HCT116 (cell line): ENCODE data around the gene HIGD1A. TPM values are rescaled to one million over a fixed set of nuclear protein-coding genes. Genes with fewer than 3 reads are reported as not detected.

Source experiments
- ATAC-seq: fragments of 200-7000 bp; cut with Tn5 transposase; 2 replicates; pipeline ENCODE4 v1.9.1; 2020; ENCODE audit warnings: mild to moderate bottlenecking, moderate library complexity
- BruUV-seq: library from RNA; stranded (reverse); fragments of 400-500 nt; replicated peaks from 2 replicates; lab custom pipeline; 2021; lab: Mats Ljungman, UMichigan
- CTCF ChIA-PET: fragments of 300-600 bp; sonication (Branson Sonifier 250); formaldehyde crosslinking; loops from one replicate; lab custom pipeline; 2021; ENCODE audit warnings: antibody characterized with exemption; lab: Charles Lee
- POLR2A ChIA-PET: fragments of 300-600, 350-600 bp; sonication (Branson Sonifier 250); formaldehyde crosslinking; loops from one replicate; lab custom pipeline; 2021; ENCODE audit warnings: antibody characterized with exemption; lab: Charles Lee
- RAD21 ChIA-PET, 2 experiments: fragments of 300-600 bp; sonication (Branson Sonifier 250); formaldehyde crosslinking; loops; one replicate each; lab custom pipeline; 2023; ENCODE audit warnings: low total read pairs in 2 of 2; ENCODE audit not compliant: uncharacterized antibody in 2 of 2, unreplicated experiment in 2 of 2, low non-redundant PET in 1 of 2; lab: Charles Lee
- DNase-seq: peaks from one replicate; pipeline ENCODE4 v3.0.0-alpha.2; 2010; ENCODE audit warnings: low read depth, low spot score
- H2AFZ ChIP-seq: fragments of 200-600 bp; shearing (Covaris generic), sonication (generic); 2 replicates; pipeline ENCODE4 v1.6.1; 2017; ENCODE audit warnings: low read depth, mixed run types, mixed read lengths, antibody characterized with exemption, low read length; ENCODE audit not compliant: poor library complexity, severe bottlenecking
- H3K27ac ChIP-seq: 2 replicates; pipeline ENCODE4 v1.5.1; 2012; ENCODE audit warnings: low read depth, low read length
- H3K27me3 ChIP-seq: fragments of 200-600 bp; sonication (generic); 2 replicates; pipeline ENCODE4 v1.6.1; 2016; ENCODE audit warnings: mixed run types, low read length, mixed read lengths; ENCODE audit not compliant: insufficient read depth
- H3K36me3 ChIP-seq, 2 experiments: fragments of 200-500 bp in 1 of 2; fragments of 200-600 bp in 1 of 2; sonication (Bioruptor generic) in 1 of 2; sonication (generic) in 1 of 2; 2 replicates each; pipeline versions ENCODE4 v1.5.1 to v1.6.1; 2014 to 2016; ENCODE audit warnings: low read length in 2 of 2, inconsistent platforms in 1 of 2, mixed read lengths in 1 of 2, mixed run types in 1 of 2; ENCODE audit not compliant: insufficient read depth in 2 of 2, control insufficient read depth in 1 of 2
- H3K4me1 ChIP-seq, 2 experiments: fragments of 200-600 bp in 1 of 2; sonication (generic) in 1 of 2; 2 replicates each; pipeline versions ENCODE4 v1.5.1 to v1.6.1; 2012 to 2017; ENCODE audit warnings: low read length in 2 of 2, inconsistent platforms in 1 of 2, mild to moderate bottlenecking in 1 of 2, mixed read lengths in 1 of 2, mixed run types in 1 of 2, moderate library complexity in 1 of 2; ENCODE audit not compliant: insufficient read depth in 2 of 2, control insufficient read depth in 1 of 2
- H3K4me2 ChIP-seq: fragments of 200-600 bp; sonication (generic); 2 replicates; pipeline ENCODE4 v1.6.1; 2017; ENCODE audit warnings: mixed run types, low read length, mixed read lengths
- H3K4me3 ChIP-seq, 2 experiments: fragments of 200-600 bp in 1 of 2; sonication (generic) in 1 of 2; replicated peaks in 1 of 2; 2 replicates each; pipeline ENCODE4 v1.5.1; 2011 to 2016; ENCODE audit warnings: low read length in 2 of 2, control low read depth in 1 of 2, low read depth in 1 of 2, mild to moderate bottlenecking in 1 of 2, mixed read lengths in 1 of 2, mixed run types in 1 of 2
- H3K79me2 ChIP-seq: fragments of 200-600 bp; sonication (generic); 2 replicates; pipeline ENCODE4 v1.6.1; 2017; ENCODE audit warnings: mild to moderate bottlenecking, mixed run types, low read length, moderate library complexity, mixed read lengths; ENCODE audit not compliant: insufficient read depth
- H3K9ac ChIP-seq: fragments of 200-600 bp; sonication (generic); 2 replicates; pipeline ENCODE4 v1.6.1; 2016; ENCODE audit warnings: low read length, mixed read lengths
- H3K9me2 ChIP-seq: fragments of 200-600 bp; sonication (generic), shearing (Covaris generic); 2 replicates; pipeline ENCODE4 v1.6.1; 2017; ENCODE audit warnings: mixed run types, mild to moderate bottlenecking, moderate library complexity; ENCODE audit not compliant: insufficient read depth
- H3K9me3 ChIP-seq, 2 experiments: fragments of 200-500 bp in 1 of 2; fragments of 200-600 bp in 1 of 2; sonication (Bioruptor generic) in 1 of 2; sonication (generic) in 1 of 2; 2 replicates each; pipeline ENCODE4 v1.6.1; 2014 to 2017; ENCODE audit warnings: low read length in 2 of 2, mixed read lengths in 2 of 2, inconsistent platforms in 1 of 2, low read depth in 1 of 2, mild to moderate bottlenecking in 1 of 2, mixed run types in 1 of 2, moderate library complexity in 1 of 2; ENCODE audit not compliant: control insufficient read depth in 1 of 2, insufficient read depth in 1 of 2
- H4K20me1 ChIP-seq: fragments of 200-600 bp; sonication (generic), shearing (Covaris generic); 2 replicates; pipeline ENCODE4 v1.6.1; 2017; ENCODE audit warnings: mixed run types, mild to moderate bottlenecking, moderate library complexity; ENCODE audit not compliant: insufficient read depth
- CEBPB ChIP-seq: IDR thresholded peaks from 2 replicates; pipeline ENCODE4 v1.6.1; 2012; ENCODE audit warnings: low read depth
- CTCF ChIP-seq, 3 experiments: fragments of 200-600 bp in 1 of 3; sonication (generic) in 1 of 3; IDR thresholded peaks in 2 of 3; conservative IDR thresholded peaks in 1 of 3; 2 replicates each; pipeline ENCODE4 v1.5.1; 2012 to 2017; ENCODE audit warnings: low read depth in 2 of 3, low read length in 2 of 3, antibody characterized with exemption in 1 of 3, borderline replicate concordance in 1 of 3, control low read depth in 1 of 3, mild to moderate bottlenecking in 1 of 3, mixed read lengths in 1 of 3, mixed run types in 1 of 3, moderate library complexity in 1 of 3; ENCODE audit not compliant: insufficient read depth in 1 of 3
- EGR1 ChIP-seq: IDR thresholded peaks from 2 replicates; pipeline ENCODE4 v1.6.1; 2012; ENCODE audit warnings: low read depth
- EZH2 ChIP-seq: fragments of 200-600 bp; sonication (generic); IDR thresholded peaks from 2 replicates; pipeline ENCODE4 v1.6.1; 2017; ENCODE audit warnings: antibody characterized with exemption, mixed run types
- FOSL1 ChIP-seq: IDR thresholded peaks from 2 replicates; pipeline ENCODE4 v1.6.1; 2012; ENCODE audit warnings: low read depth
- JUND ChIP-seq: IDR thresholded peaks from 2 replicates; pipeline ENCODE4 v1.6.1; 2012
- MAX ChIP-seq: IDR thresholded peaks from 2 replicates; pipeline ENCODE4 v1.6.1; 2012
- RAD21 ChIP-seq: IDR thresholded peaks from 2 replicates; pipeline ENCODE4 v1.6.1; 2012; ENCODE audit warnings: low read depth, mild to moderate bottlenecking
- YY1 ChIP-seq: IDR thresholded peaks from 2 replicates; pipeline ENCODE4 v1.6.1; 2011; ENCODE audit warnings: low read length, low read depth, moderate library complexity, mild to moderate bottlenecking; ENCODE audit not compliant: insufficient replicate concordance; ENCODE audit errors: extremely low read depth
- ZBTB33 ChIP-seq: IDR thresholded peaks from 2 replicates; pipeline ENCODE4 v1.6.1; 2011; ENCODE audit warnings: mild to moderate bottlenecking, low read length, moderate library complexity; ENCODE audit not compliant: insufficient replicate concordance; ENCODE audit errors: extremely low read depth
- ZFX ChIP-seq: fragments of 450-650 bp; IDR thresholded peaks from 2 replicates; pipeline ENCODE4 v1.6.1; 2017
- intact Hi-C: fragments of 100-400 bp; cut with micrococcal nuclease; formaldehyde crosslinking; loops from 2 replicates; pipeline ENCODE4 v1.10.0; 2022
- total RNA-seq: library from RNA; stranded (reverse); gene quantifications from one replicate; pipeline ENCODE4 v1.2.1, GENCODE V29; 2021; ENCODE audit not compliant: unreplicated experiment
- TF ChIP-seq, protein P1 (sequence below): IDR thresholded peaks from 2 replicates; pipeline ENCODE4 v1.6.1; 2012

Gene HIGD1A
- total RNA-seq, 1 experiment from 2014 or later, result 71.2 TPM

- Histone ChIP-seq H3K27ac (no peak overlapping the region), H3K4me3 (no peak overlapping the region), H3K27me3 (no peaks in the 10 kb centered on the region), H3K79me2 (no peaks in the 10 kb centered on the region), H3K36me3 (no peaks in the 10 kb centered on the region), H4K20me1 (no peaks in the 10 kb centered on the region)
- CTCF ChIA-PET, result no interaction called here
- DNase-seq, result no peak
- TF ChIP-seq JUND (no peak), EZH2 (no peak), RAD21 (no peak), MAX (no peak), FOSL1 (no peak), CEBPB (no peak), ZFX (no peak), YY1 (no peak), EGR1 (no peak), ZBTB33 (no peak), CTCF (IDR thresholded peaks at IDR 0.05 in 2 of 3, conservative IDR thresholded peaks at IDR 0.05 in 1 of 3; ENCODE audit: borderline replicate concordance in 1 of 3, insufficient read depth in 1 of 3, low read depth in 2 of 3, low read length in 2 of 3) (no peak)
- TF ChIP-seq, protein P1, sequence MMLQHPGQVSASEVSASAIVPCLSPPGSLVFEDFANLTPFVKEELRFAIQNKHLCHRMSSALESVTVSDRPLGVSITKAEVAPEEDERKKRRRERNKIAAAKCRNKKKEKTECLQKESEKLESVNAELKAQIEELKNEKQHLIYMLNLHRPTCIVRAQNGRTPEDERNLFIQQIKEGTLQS, result no peak
- TF ChIP-seq, all 23 proteins: peak for 0
- ATAC-seq, result no peak
- Histone ChIP-seq H2AFZ (no peak overlapping the region), H3K4me2 (no peak overlapping the region), H3K9me3 (no peaks in the 10 kb centered on the region), H3K9ac (no peak overlapping the region), H3K9me2 (no peaks in the 10 kb centered on the region), H3K4me1 (peaks cover 0 to 6% of the 10 kb centered on the region in 2 experiments; a peak in 2 of 4 replicates)
- no TSS peak for BruUV-seq
- RAD21 ChIA-PET, result no interaction called here
- POLR2A ChIA-PET, result no interaction called here
- intact Hi-C loops, result loop anchor here (5.0 kb wide), 1 partner anchor 87 kb away; the partner anchor contains the start of gene ZBTB47
Observed at GRCh38 chr3:42739401-42740158, 64.7 kb downstream of the HIGD1A start.
